ENCODE measurements around the gene TMEM253.

TMEM253 gene

GRCh38 chr14:21109377-21110138 lies 8.7 kb downstream of the TMEM253 start:
- no peak for DNase-seq
- TF ChIP-seq POLR2A (IDR thresholded peaks at IDR 0.05; ENCODE audit: low read length): no peak
- no peak for TF ChIP-seq GATA1 (IDR thresholded peaks at IDR 0.05; ENCODE audit: low read depth, low read length)

- DNase-seq: no peak
- TF ChIP-seq POLR2A (IDR thresholded peaks at IDR 0.05; ENCODE audit: low read length) (no peak), GATA1 (IDR thresholded peaks at IDR 0.05; ENCODE audit: low read depth, low read length) (no peak)
Observed at GRCh38 chr14:21112255-21112654, 11.4 kb downstream of the TMEM253 start.

GRCh38 chr14:21113369-21113768 lies 12.5 kb downstream of the TMEM253 start:
- no peak for DNase-seq
- TF ChIP-seq GATA1 (IDR thresholded peaks at IDR 0.05; ENCODE audit: low read depth, low read length) (no peak), POLR2A (IDR thresholded peaks at IDR 0.05; ENCODE audit: low read length) (no peak)

- no peak for TF ChIP-seq GATA1 (IDR thresholded peaks at IDR 0.05; ENCODE audit: low read depth, low read length)
- no peak for TF ChIP-seq POLR2A (IDR thresholded peaks at IDR 0.05; ENCODE audit: low read length)
- no peak for DNase-seq
Observed at GRCh38 chr14:21118933-21119332, 18.1 kb downstream of the TMEM253 start.

- no peak for DNase-seq
- TF ChIP-seq GATA1 (IDR thresholded peaks at IDR 0.05; ENCODE audit: low read depth, low read length) (no peak), POLR2A (IDR thresholded peaks at IDR 0.05; ENCODE audit: low read length) (no peak)
Observed at GRCh38 chr14:21120686-21121085, 19.8 kb downstream of the TMEM253 start.

GRCh38 chr14:21121122-21121521 lies 20.3 kb downstream of the TMEM253 start:
- no peak for TF ChIP-seq GATA1 (IDR thresholded peaks at IDR 0.05; ENCODE audit: low read depth, low read length)
- TF ChIP-seq POLR2A (IDR thresholded peaks at IDR 0.05; ENCODE audit: low read length): no peak

GRCh38 chr14:21123429-21123828 lies 22.6 kb downstream of the TMEM253 start:
- no peak for DNase-seq
- TF ChIP-seq POLR2A (IDR thresholded peaks at IDR 0.05; ENCODE audit: low read length) (no peak), GATA1 (IDR thresholded peaks at IDR 0.05; ENCODE audit: low read depth, low read length) (no peak)

More at GRCh38 chr14:21121122-21121521, 20.3 kb downstream of the TMEM253 start:
- no peak for DNase-seq

GRCh38 chr14:21133901-21134300 lies 33.0 kb downstream of the TMEM253 start:
- DNase-seq: no peak
- TF ChIP-seq GATA1 (IDR thresholded peaks at IDR 0.05; ENCODE audit: low read depth, low read length): no peak
- no peak for TF ChIP-seq POLR2A (IDR thresholded peaks at IDR 0.05; ENCODE audit: low read length)

- peak; percentile 13 to 22 for DNase-seq
Observed at GRCh38 chr14:21136024-21136423, 35.2 kb downstream of the TMEM253 start.

GRCh38 chr14:21142357-21142756 lies 41.5 kb downstream of the TMEM253 start:
- TF ChIP-seq GATA1 (IDR thresholded peaks at IDR 0.05; ENCODE audit: low read depth, low read length) (no peak), POLR2A (IDR thresholded peaks at IDR 0.05; ENCODE audit: low read length) (no peak)
- DNase-seq: no peak

More at GRCh38 chr14:21136024-21136423, 35.2 kb downstream of the TMEM253 start:
- TF ChIP-seq POLR2A (IDR thresholded peaks at IDR 0.05; ENCODE audit: low read length): no peak
- no peak for TF ChIP-seq GATA1 (IDR thresholded peaks at IDR 0.05; ENCODE audit: low read depth, low read length)

- DNase-seq: no peak
- TF ChIP-seq POLR2A (IDR thresholded peaks at IDR 0.05; ENCODE audit: low read length) (no peak), GATA1 (IDR thresholded peaks at IDR 0.05; ENCODE audit: low read depth, low read length) (no peak)
Observed at GRCh38 chr14:21145437-21145836, 44.6 kb downstream of the TMEM253 start.

GRCh38 chr14:21149641-21150367 lies 48.9 kb downstream of the TMEM253 start:
- TF ChIP-seq GATA1 (IDR thresholded peaks at IDR 0.05; ENCODE audit: low read depth, low read length): no peak
- no peak for TF ChIP-seq POLR2A (IDR thresholded peaks at IDR 0.05; ENCODE audit: low read length)
- no peak for DNase-seq
